GM18873 (cell line): ENCODE measurements around the gene DDN.

Source experiments
- ATAC-seq: cut with Tn5 transposase; IDR thresholded peaks from one replicate; pipeline ENCODE4 v1.9.1; 2021; ENCODE audit warnings: mild to moderate bottlenecking, moderate library complexity, moderate number of reproducible peaks; ENCODE audit not compliant: unreplicated experiment, low FRiP score

The DDN gene

DNA sequence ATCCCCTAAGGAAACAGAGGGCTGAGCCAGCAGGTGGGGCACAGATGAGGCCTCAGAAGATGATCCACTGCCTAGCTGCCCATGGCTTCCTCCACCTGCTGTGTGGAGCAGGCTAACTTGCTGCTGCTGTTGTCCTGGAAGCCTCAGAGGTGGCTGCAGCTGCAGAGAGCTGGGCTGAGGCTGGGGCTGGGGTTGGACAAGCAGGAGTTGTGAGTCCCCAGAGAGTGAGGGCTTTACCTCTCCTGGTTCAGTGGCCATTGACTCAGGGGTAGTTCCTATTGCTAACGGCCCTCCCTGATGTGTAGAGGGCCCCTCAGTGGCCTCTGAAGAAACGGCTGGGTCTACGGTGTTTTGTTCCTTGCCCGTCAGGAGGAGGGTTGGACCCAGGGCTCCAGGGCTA, 33.1 kb upstream of the DDN start:
- ATAC-seq, result no peak

DNA sequence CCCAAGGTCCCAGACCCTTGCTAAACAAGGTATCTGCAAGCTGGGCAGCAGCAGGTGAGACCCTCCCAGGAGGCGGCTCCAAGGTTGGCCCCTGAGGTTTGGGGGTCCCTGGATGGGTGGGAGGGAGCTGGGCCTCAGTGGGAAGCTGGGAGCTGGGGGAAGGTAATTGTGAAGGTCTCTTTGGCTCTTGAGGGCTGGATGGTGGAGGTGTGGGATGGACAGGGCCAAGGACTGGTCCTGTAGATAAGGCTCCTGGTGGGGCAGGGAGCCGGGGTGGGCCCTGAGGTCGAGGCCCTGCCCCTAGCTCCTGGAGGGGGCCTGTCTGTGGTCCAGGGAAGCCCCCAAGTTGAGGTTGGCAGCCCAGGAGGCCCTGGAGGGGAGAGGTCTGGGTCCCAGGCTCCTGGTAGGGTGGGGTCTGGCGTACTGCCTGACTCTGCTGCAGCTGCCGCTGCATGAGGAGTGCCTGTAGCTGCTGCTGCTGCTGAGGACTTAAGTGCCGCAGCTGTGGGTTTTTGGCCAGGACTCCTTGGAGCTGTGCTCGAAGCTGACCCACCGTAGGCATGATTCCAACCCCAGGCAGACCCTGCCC, 32.5 kb upstream of the DDN start:
- no peak for ATAC-seq

DNA sequence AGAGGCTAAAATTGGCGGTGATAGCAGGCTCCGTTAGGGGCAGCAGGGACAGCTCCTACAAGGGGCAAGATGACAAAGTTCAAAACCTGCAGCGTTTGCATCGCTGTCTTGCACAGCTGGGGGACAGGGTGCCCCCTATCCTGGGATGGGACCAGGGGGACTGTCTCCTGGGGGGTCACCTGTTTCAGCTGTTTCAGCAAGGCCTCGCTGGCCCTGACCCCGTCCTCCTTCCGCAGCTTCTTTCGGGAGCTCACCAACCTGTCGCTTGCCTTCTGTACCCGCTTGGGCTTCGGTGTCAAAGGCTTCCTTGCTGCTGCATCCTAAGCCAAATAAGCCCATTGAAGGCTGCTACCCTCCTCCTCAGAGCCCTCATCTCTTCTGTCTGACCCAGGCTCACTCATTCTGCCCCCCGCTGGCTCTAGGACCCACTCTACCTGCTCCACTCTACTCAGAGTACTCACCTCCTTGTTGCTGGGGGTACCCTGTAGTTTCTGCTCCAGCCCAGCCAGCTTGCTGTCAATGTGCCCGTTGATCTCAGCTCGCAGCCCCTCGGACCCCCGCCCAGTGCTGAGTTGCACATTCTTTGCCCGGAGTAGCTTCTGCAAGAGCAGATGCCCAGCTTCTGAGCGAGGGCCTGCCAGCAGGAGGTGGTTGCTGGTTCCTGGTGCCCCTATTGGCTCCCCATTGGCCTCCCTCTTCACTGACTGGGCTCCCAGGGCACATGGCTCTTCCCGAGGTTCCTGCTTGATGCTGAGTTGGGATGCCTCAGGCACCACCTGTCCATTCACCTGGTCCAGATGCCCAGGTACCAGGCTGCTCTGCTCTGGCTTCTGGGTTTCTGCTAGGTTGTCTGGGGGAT, 31.8 kb upstream of the DDN start:
- no peak for ATAC-seq

DNA sequence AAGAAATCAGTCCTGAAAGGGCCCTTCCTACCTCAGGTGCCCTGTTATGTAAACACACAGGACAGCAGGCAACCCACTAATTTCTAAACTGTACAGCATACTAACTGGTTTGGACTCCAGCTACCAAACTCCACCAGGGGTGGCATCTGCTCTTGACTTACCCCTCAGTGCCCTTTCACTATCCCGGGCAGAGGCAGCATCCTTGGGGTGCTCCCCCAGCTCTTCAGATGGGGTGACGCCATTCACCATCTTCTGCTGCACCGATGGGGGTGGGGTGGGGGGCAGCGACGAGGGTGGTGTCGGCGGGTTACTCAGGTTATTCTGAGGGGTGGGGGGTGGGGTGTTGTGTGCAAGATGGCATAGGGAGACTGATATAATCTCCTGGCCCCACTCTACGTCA, 30.9 kb upstream of the DDN start:
- ATAC-seq, result no peak

- no peak for ATAC-seq
Observed at GRCh38 chr12:49028666-49029275, 29.6 kb upstream of the DDN start.

GRCh38 chr12:49027846-49028555, 28.8 kb upstream of the DDN start:
- ATAC-seq, result no peak

DNA sequence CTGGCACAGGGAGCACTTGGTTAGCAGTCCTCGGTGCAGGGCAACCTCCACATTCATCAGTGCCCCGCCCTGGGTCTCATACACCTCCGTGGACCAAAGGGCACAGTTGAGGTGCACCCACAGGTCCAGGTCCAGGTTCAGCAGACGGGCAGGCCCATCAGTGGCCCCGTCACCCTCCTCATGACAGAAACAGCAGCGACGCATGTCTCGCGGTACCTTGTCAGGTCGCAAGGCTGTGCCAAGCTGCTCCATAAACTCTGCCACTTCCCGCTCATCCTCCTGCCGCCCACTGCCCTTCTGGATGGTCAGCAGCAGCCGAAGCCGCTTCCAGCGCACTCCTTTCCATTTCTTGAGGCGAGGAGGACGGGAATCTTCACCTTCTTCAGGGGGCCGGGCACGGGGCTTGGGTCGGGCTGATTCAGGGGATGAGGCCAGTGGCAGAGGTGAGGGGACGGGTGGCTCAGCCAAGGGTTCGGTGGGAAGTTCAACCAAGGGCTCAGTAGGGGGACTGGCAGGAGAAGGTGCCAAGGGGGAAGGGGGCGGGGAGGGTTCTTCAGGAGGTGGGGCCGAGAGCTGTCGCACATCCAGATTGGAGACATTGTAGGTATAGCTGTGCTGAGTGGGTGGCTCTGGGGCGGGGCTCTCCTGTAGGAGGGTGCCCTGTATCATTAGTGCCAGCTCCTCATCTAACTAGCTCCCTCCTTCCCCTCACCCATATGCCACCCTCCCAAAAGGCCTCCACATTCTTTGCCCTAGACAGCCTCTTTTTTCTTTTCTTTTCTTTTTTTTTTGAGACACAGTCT, 27.7 kb upstream of the DDN start:
- no peak for ATAC-seq

DNA sequence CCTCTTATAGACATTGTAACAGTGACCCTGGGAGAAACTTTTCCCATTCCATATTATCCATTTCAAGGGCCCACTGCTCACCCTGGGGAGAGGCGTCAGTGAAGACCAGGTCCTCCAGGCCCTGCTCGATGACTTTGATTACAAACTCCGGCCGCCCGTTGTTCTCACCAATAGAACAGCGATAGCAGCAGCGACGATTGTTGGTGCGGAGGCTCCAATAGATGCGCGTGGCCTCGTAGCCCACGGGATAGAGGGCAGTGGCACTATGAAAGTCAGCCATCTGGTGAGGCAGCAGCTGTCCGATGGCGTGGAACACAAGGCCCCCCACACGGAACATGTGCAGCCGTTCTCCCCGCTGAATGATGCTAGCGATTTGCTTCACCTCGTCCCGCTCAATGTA, 26.9 kb upstream of the DDN start:
- no peak for ATAC-seq

- ATAC-seq, result no peak
Observed at GRCh38 chr12:49025463-49025862, 26.3 kb upstream of the DDN start.

DNA sequence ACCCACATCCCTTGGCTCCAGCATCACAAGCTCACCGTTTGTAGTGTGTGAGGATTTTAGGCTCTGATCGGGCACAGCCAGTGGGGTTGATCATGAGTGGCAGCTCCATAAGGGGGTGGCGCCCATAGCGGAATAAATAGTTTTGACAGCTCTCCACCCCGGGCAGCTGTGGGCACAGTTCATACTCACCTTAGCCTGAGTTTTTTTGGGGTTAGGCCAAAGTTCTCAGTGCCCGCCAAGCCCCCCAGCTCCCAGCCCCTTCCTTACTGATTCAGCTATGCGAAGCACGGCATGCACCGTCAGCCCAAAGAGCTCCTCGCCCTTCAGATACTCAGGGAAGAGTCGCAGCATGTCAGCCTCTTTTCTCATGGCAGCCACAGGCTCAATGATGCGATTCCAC, 25.4 kb upstream of the DDN start:
- ATAC-seq, result no peak

DNA sequence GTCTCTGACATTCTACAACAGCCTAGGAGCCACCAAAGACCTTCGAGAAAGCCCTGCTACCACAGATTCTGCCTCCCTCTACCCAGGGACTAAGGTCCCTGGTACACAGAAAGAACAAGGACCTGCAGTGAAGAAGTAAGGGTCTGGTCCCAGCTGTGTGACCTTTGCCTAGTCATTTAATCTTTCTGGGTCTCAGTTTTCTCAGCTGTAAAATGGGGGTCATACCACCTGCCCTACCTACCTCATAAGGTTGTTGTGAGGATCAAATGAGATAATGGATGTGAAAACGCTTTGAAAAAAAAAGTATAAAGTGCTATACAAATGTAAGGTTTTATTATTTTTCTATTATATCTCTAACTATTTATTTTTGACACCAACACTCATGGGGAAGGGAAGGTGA, 24.6 kb upstream of the DDN start:
- ATAC-seq, result no peak

- no peak for ATAC-seq
Observed at GRCh38 chr12:49022558-49023178, 23.5 kb upstream of the DDN start.

DNA sequence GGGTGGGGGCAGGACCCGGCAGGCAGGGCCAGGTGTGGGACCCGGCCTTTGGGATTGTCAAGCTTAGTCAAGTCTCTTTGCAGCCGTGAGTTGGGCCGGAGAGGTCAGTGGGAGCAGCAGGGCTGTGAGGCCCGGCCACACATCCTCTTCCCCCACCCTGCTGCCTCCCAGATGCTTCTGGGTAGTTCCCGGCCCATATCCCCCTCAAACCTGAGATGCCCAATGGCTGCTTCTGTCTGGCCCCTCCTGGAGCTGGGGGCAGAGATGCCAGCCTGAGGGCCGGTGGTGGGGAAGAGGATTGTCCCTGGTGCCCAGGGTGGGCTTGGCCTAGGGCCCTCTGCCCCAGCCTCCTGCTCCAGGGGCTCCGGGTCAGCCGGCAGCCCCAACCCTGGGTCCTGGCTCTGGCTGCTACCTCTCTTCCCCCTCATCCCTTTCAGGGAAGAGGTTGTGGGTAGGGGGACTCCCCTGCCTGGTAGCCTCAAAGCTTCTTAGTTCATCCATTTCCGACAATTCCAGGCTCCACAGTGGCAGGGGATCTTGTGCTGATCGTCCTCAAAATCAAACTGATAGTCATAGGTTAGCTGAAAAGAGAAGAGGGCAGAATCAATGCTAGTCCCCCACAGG, 22.2 kb upstream of the DDN start:
- ATAC-seq, result no peak

- no peak for ATAC-seq
Observed at GRCh38 chr12:49020441-49020840, 21.3 kb upstream of the DDN start.

DNA sequence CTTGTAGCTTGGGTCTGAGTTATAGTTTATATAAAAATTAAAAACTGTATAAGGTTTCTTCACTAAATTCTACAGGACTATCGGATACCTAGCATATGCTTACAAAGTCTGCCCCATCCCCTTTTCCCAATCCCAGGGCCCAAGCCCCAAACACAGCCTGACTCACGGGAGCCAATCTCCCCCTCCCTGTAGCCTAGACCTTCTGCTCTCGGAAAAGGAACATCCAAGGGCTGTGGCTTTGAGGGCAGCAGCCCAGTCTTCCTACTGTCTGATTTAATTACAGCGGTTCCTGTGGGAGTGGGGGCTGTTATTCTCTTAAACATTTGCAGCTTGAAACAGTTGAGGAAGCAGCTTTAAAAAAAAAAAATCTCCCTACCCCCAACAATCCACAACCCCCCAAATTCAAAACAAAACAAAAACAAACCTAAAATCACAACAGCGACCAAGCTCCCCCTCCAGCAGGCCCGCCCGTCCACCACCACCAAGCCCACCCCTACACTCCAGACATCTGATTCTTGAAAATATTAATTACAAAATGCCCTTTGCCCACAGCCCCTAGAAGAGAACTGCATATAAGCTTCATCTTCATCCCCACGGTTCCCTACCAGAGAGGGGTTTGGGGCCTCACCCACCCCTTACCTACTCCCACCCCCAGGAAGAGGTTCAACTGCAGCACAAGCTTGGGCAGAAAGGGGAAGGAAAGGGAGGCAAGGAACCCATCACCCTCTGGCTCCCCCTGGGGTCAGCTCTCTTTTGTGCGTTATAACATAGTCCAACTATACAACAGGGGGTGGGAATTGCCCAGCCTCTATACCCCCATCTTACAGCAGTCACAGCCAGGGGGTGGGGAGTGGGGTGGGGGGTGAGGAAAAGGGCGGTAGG, 20.5 kb upstream of the DDN start:
- no peak for ATAC-seq

DNA sequence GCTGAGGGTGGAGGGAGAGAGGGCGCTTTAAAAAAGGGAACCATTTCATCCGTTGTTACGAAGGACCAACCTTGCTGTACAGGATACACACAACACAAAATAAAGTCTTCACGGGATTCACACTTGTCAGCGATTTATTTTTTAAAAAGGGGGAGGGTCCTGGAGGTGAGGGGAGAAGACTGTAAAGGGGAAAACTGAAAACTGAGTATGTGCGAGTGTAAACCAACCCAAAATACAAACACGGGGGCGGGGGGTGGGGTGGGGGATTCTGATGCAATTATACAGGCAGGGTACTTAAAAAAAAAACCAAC, 19.9 kb upstream of the DDN start:
- no peak for ATAC-seq

DNA sequence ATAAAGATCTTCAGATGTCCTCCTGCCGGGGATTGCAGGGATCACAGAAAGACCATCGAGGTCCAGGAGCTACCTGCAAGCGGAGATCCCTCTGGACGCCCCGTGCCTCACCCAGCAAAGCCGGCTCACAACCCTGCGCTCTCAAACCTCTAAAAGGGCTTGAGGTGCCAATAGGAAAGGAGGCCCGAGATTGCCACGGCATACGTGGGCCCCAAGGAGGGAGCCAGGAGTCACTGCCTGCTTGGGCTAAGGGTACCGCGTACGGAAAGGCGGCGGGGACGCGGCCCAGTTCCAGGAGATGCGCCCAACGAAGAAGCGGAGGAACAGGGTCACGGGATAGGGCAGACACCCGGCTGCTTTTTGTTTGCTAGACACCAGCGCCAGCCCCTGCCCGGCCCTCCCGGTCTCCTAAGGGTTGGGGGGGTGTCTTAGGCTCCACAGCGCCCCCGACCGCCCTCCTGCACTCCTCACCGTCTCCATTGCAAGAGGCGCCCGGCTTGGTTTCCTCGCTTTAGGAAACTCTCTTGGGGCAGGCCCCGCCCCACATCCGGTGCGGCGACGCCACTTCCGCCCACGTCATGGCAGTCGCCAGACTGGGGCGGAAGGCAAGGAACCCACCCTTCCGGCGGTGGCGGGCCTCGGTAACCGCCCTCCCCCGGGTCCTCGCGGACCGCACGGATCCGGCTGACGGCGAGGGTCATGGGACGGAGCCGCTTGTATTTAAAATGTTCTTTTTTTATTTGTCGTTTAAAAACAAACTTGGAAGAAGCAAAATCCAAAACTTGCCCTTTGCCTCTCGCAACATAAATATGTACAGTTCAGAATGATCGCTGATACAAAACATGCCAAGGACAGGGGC, 19.3 kb upstream of the DDN start, which contains the start of gene PRKAG1:
Gene PRKAG1, minus strand, starts transcription at position 516 of the 859 bp plus-strand sequence. Its CDS starts 36 bp downstream, at position 480.
- peak; percentile 84 for ATAC-seq

GRCh38 chr12:49017891-49018260, 18.7 kb upstream of the DDN start:
- ATAC-seq, result peak; percentile 14
